22Rv1 (cell line): ENCODE measurements around the gene KRT37.

Experiments used
- ZFX ChIP-seq: fragments of 450-650 bp; IDR thresholded peaks from 2 replicates; pipeline ENCODE4 v1.6.1; 2017; ENCODE audit warnings: antibody characterized with exemption, borderline replicate concordance
- TF ChIP-seq, protein P1 (sequence below): fragments of 450-650 bp; IDR thresholded peaks from 2 replicates; pipeline ENCODE4 v1.5.1; 2017; ENCODE audit warnings: mild to moderate bottlenecking

DNA sequence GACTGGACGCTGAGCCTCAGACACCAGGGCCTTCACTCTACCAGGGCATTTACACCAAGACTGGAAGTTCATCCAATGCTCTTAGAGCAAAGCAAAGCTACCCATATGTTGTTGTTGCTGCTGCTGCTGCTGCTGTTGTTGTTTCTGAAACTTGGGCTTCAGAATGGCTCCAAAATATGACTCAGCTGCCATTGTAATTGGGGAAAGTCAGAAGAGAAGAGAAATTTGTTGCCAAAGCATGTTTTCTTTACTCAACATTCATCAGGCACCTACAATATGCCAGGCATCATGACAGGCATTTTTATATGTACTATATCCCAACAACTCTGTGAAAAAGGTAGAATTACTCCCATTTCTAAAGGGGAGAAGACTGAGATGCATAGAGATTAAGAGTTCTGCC is 30.9 kb upstream of the KRT37 start:
- TF ChIP-seq, protein P1, sequence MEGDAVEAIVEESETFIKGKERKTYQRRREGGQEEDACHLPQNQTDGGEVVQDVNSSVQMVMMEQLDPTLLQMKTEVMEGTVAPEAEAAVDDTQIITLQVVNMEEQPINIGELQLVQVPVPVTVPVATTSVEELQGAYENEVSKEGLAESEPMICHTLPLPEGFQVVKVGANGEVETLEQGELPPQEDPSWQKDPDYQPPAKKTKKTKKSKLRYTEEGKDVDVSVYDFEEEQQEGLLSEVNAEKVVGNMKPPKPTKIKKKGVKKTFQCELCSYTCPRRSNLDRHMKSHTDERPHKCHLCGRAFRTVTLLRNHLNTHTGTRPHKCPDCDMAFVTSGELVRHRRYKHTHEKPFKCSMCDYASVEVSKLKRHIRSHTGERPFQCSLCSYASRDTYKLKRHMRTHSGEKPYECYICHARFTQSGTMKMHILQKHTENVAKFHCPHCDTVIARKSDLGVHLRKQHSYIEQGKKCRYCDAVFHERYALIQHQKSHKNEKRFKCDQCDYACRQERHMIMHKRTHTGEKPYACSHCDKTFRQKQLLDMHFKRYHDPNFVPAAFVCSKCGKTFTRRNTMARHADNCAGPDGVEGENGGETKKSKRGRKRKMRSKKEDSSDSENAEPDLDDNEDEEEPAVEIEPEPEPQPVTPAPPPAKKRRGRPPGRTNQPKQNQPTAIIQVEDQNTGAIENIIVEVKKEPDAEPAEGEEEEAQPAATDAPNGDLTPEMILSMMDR, result no peak
- no peak for TF ChIP-seq ZFX
